ENCODE data around the gene P4HA3.

DNA sequence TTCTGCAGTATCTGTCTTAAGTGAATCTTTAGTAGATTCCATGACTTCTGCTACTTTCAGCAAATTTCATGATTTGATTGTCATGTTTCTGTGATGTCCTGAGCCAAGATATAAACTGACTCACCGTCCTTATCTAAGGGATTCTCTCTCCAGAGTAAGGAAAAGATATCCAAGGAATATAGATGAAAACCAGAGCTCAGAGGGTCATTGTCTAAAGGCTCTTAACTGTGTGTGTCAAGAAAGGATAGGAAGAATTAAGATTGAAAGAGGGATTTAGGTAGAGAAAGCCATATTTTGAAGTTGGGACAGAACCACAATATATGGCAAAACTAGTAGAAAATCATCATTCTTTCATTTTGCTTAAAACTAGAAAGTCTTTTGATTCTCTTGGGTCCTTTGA is 89.6 kb downstream of the P4HA3 start:
- TF ChIP-seq ZNF165 (CRISPR knock-in tag; IDR thresholded peaks at IDR 0.05; ENCODE audit: borderline replicate concordance) (no peak), CCAR2 (IDR thresholded peaks at IDR 0.05; ENCODE audit: low read depth, low read length) (no peak), KLF16 (IDR thresholded peaks at IDR 0.05) (no peak)
- TF ChIP-seq, protein P1, sequence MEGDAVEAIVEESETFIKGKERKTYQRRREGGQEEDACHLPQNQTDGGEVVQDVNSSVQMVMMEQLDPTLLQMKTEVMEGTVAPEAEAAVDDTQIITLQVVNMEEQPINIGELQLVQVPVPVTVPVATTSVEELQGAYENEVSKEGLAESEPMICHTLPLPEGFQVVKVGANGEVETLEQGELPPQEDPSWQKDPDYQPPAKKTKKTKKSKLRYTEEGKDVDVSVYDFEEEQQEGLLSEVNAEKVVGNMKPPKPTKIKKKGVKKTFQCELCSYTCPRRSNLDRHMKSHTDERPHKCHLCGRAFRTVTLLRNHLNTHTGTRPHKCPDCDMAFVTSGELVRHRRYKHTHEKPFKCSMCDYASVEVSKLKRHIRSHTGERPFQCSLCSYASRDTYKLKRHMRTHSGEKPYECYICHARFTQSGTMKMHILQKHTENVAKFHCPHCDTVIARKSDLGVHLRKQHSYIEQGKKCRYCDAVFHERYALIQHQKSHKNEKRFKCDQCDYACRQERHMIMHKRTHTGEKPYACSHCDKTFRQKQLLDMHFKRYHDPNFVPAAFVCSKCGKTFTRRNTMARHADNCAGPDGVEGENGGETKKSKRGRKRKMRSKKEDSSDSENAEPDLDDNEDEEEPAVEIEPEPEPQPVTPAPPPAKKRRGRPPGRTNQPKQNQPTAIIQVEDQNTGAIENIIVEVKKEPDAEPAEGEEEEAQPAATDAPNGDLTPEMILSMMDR (IDR thresholded peaks at IDR 0.05 in 2 of 3, conservative IDR thresholded peaks at IDR 0.05 in 1 of 3; ENCODE audit: insufficient read depth in 2 of 3, low read depth in 1 of 3, low read length in 3 of 3), result no peak
- TF ChIP-seq, protein P2, sequence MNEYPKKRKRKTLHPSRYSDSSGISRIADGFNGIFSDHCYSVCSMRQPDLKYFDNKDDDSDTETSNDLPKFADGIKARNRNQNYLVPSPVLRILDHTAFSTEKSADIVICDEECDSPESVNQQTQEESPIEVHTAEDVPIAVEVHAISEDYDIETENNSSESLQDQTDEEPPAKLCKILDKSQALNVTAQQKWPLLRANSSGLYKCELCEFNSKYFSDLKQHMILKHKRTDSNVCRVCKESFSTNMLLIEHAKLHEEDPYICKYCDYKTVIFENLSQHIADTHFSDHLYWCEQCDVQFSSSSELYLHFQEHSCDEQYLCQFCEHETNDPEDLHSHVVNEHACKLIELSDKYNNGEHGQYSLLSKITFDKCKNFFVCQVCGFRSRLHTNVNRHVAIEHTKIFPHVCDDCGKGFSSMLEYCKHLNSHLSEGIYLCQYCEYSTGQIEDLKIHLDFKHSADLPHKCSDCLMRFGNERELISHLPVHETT (CRISPR knock-in tag; conservative IDR thresholded peaks at IDR 0.05 in 1 of 2, IDR thresholded peaks at IDR 0.05 in 1 of 2), result no peak
